HL-60/S4 (cell line): ENCODE data around the gene ZNF827.
"Not testable (repeated sequence)": the region's sequence is repeated elsewhere in the genome, so short reads cannot be mapped to it uniquely, and the experiment has no call there.

Experiments used
- in situ Hi-C: fragments of 300-500 bp; cut with MboI; formaldehyde crosslinking; loops from 2 replicates; pipeline ENCODE4 v1.14.3; 2022; ENCODE audit warnings: low sequenced_read_pairs

The ZNF827 gene

GRCh38 chr4:145866991-145867390 is 71.6 kb downstream of the ZNF827 start:
- in situ Hi-C loops, result no loop called here

GRCh38 chr4:145865274-145865941 is 73.2 kb downstream of the ZNF827 start:
- in situ Hi-C loops, result no loop called here

GRCh38 chr4:145863191-145863590 is 75.4 kb downstream of the ZNF827 start:
- in situ Hi-C loops, result no loop called here

- in situ Hi-C loops, result no loop called here
Measured at GRCh38 chr4:145861336-145862318, 77.0 kb downstream of the ZNF827 start.

GRCh38 chr4:145860897-145861296 is 77.7 kb downstream of the ZNF827 start:
- in situ Hi-C loops, result no loop called here

GRCh38 chr4:145860446-145860845 is 78.2 kb downstream of the ZNF827 start:
- in situ Hi-C loops, result no loop called here

GRCh38 chr4:145859926-145860325 is 78.7 kb downstream of the ZNF827 start:
- in situ Hi-C loops, result no loop called here

- in situ Hi-C loops, result no loop called here
Measured at GRCh38 chr4:145859426-145859825, 79.2 kb downstream of the ZNF827 start.

- in situ Hi-C loops, result no loop called here
Measured at GRCh38 chr4:145852256-145852839, 86.3 kb downstream of the ZNF827 start.

GRCh38 chr4:145851511-145852201 is 87.0 kb downstream of the ZNF827 start:
- in situ Hi-C loops, result no loop called here

GRCh38 chr4:145847764-145848163 is 90.9 kb downstream of the ZNF827 start:
- in situ Hi-C loops, result no loop called here

GRCh38 chr4:145845118-145845517 is 93.5 kb downstream of the ZNF827 start:
- in situ Hi-C loops, result no loop called here

- in situ Hi-C loops, result no loop called here
Measured at GRCh38 chr4:145843639-145844038, 95.0 kb downstream of the ZNF827 start.

- in situ Hi-C loops, result no loop called here
Measured at GRCh38 chr4:145843148-145843547, 95.5 kb downstream of the ZNF827 start.

GRCh38 chr4:145842224-145842887 is 96.3 kb downstream of the ZNF827 start:
- in situ Hi-C loops, result no loop called here

GRCh38 chr4:145840801-145841200 is 97.8 kb downstream of the ZNF827 start:
- in situ Hi-C loops, result no loop called here

- in situ Hi-C loops, result no loop called here
Measured at GRCh38 chr4:145840162-145840768, 98.4 kb downstream of the ZNF827 start.

GRCh38 chr4:145839151-145839550 is 99.5 kb downstream of the ZNF827 start:
- in situ Hi-C loops, result no loop called here

GRCh38 chr4:145832384-145832783 is 106.2 kb downstream of the ZNF827 start:
- in situ Hi-C loops, result not testable (repeated sequence)

GRCh38 chr4:145830699-145831098 is 107.9 kb downstream of the ZNF827 start:
- in situ Hi-C loops, result no loop called here
